AG04450 (cell line): ENCODE measurements around the gene GALNT7. TPM values are rescaled to one million over a fixed set of nuclear protein-coding genes. Genes with fewer than 3 reads are reported as not detected.
A peak's percentile ranks its signal among the peaks of the same experiment; 100 is the strongest.

Experiments used
- CTCF ChIA-PET: fragments of 300-600, 350-600 bp; formaldehyde crosslinking; extraction: SDS; loops from one replicate; lab custom pipeline; 2022; ENCODE audit warnings: antibody characterized with exemption, inconsistent platforms; lab: Charles Lee
- POLR2A ChIA-PET: fragments of 350-600 bp; formaldehyde crosslinking; extraction: SDS; loops from one replicate; lab custom pipeline; 2021; ENCODE audit warnings: antibody characterized with exemption, inconsistent platforms; lab: Yijun Ruan, JAX
- DNase-seq: peaks from one replicate; pipeline ENCODE4 v3.0.0-alpha.2; 2011; ENCODE audit warnings: low read depth, low spot score
- H3K27ac ChIP-seq: one replicate; pipeline ENCODE4 v1.5.1; 2012; ENCODE audit warnings: low read depth, low read length, control low read depth
- H3K27me3 ChIP-seq: one replicate; pipeline ENCODE4 v1.6.0; 2012; ENCODE audit warnings: low read length; ENCODE audit not compliant: control insufficient read depth, insufficient read depth
- H3K4me3 ChIP-seq: 2 replicates; pipeline ENCODE4 v1.5.1; 2011; ENCODE audit warnings: mild to moderate bottlenecking, low read depth, low read length, control low read depth
- H3K9me3 ChIP-seq: 2 replicates; pipeline ENCODE4 v1.5.1; 2012; ENCODE audit warnings: low read length; ENCODE audit not compliant: control insufficient read depth, insufficient read depth
- polyA plus RNA-seq: library from polyadenylated mRNA; depleted of rRNA; stranded (reverse); fragments of >200 nt; gene quantifications from 2 replicates; pipeline ENCODE4 v1.2.3, GENCODE V29; 2011
- TF ChIP-seq, protein P1 (sequence below): IDR thresholded peaks from 2 replicates; pipeline ENCODE4 v1.5.1; 2011; ENCODE audit warnings: low read depth, low read length, control low read depth, inconsistent platforms

Gene GALNT7
- polyA plus RNA-seq, 1 experiment, result 47.6 TPM

DNA sequence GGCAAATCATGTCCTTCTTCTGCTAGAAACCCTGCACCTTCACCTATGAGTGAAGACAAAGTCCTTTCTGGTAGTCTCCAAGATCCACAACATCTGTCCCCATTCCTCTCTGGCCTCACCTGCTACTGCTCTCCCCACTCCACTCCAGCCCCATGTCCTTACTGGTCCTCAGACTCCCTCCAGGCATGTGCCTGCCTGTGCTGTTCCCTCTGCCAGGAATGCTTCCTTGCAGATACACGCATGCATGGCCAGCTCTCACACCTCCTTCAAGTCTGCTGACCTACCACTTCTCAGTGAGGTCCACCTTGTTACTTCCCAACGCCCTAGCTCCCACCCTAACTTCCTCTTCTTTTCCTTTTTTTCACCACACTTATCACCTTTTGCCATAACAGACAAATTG is 147.4 kb downstream of the GALNT7 start:
- no peaks in the 10 kb centered on the region for H3K9me3 ChIP-seq
- ChIA-PET POLR2A (no interaction called here), CTCF (interaction anchor here (0.6 to 1.0 kb wide), 3 partner anchors 8 to 75 kb away, joined by 3 to 5 read pairs (median 4); no protein-coding TSS in a partner anchor)
- DNase-seq, result no peak
- H3K4me3 ChIP-seq, result no peak overlapping the region
- H3K27ac ChIP-seq, result no peak overlapping the region
- H3K27me3 ChIP-seq, result no peaks in the 10 kb centered on the region
- TF ChIP-seq, protein P1, sequence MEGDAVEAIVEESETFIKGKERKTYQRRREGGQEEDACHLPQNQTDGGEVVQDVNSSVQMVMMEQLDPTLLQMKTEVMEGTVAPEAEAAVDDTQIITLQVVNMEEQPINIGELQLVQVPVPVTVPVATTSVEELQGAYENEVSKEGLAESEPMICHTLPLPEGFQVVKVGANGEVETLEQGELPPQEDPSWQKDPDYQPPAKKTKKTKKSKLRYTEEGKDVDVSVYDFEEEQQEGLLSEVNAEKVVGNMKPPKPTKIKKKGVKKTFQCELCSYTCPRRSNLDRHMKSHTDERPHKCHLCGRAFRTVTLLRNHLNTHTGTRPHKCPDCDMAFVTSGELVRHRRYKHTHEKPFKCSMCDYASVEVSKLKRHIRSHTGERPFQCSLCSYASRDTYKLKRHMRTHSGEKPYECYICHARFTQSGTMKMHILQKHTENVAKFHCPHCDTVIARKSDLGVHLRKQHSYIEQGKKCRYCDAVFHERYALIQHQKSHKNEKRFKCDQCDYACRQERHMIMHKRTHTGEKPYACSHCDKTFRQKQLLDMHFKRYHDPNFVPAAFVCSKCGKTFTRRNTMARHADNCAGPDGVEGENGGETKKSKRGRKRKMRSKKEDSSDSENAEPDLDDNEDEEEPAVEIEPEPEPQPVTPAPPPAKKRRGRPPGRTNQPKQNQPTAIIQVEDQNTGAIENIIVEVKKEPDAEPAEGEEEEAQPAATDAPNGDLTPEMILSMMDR, result no peak

GRCh38 chr4:173317004-173317403 is 148.4 kb downstream of the GALNT7 start:
- DNase-seq, result no peak
- TF ChIP-seq, protein P1, result peak; percentile 29
- no peaks in the 10 kb centered on the region for H3K27me3 ChIP-seq
- H3K9me3 ChIP-seq, result no peaks in the 10 kb centered on the region
- POLR2A ChIA-PET, result interaction anchor here (0.5 kb wide), 1 partner anchor 28 kb away, joined by 3 read pairs; no protein-coding TSS in a partner anchor
- no peak overlapping the region for H3K4me3 ChIP-seq
- CTCF ChIA-PET, result interaction anchor here (4.4 kb wide), 1 partner anchor 15 kb away, joined by 26 read pairs; no protein-coding TSS in a partner anchor
- H3K27ac ChIP-seq, result no peak overlapping the region

DNA sequence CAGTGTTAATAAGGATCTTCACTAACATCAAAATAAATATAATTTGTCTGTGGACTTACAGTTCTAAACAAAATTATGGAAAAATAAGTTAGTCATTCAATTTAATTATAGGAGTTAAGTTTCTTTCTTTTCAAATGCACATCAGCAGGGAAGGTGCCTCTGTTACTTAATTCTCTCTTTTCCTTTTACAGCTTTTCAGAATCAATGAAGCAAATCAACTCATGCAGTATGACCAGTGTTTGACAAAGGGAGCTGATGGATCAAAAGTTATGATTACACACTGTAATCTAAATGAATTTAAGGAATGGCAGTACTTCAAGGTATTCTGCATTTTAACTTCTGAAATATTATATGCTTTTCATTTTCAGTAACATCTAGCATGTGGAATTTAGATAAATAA is 149.6 kb downstream of the GALNT7 start:
- TF ChIP-seq, protein P1, result no peak
- H3K27ac ChIP-seq, result no peak overlapping the region
- ChIA-PET CTCF (interaction anchor here (0.9 to 6.7 kb wide), 17 partner anchors 8 to 305 kb away, joined by 3 to 248 read pairs (median 6); no protein-coding TSS in a partner anchor), POLR2A (no interaction called here)
- no peak overlapping the region for H3K4me3 ChIP-seq
- no peak for DNase-seq
- no peaks in the 10 kb centered on the region for H3K9me3 ChIP-seq
- no peaks in the 10 kb centered on the region for H3K27me3 ChIP-seq

GRCh38 chr4:173318648-173319211 is 150.1 kb downstream of the GALNT7 start:
- TF ChIP-seq, protein P1, result peak; percentile 27; the same call in 1 of the 2 replicates
- H3K27me3 ChIP-seq, result no peaks in the 10 kb centered on the region
- ChIA-PET POLR2A (interaction anchor here (0.7 to 1.1 kb wide), 2 partner anchors 16 to 625 kb away, joined by 3 to 6 read pairs; partner anchors contain the start of gene HMGB2), CTCF (interaction anchor here (0.5 to 6.7 kb wide), 45 partner anchors 9 to 316 kb away, joined by 3 to 248 read pairs (median 5); partner anchors contain the start of gene HMGB2)
- no peak for DNase-seq
- no peak overlapping the region for H3K27ac ChIP-seq
- H3K4me3 ChIP-seq, result no peak overlapping the region
- no peaks in the 10 kb centered on the region for H3K9me3 ChIP-seq

- no peak for DNase-seq
- CTCF ChIA-PET, result interaction anchor here (0.7 to 6.7 kb wide), 20 partner anchors 12 to 306 kb away, joined by 3 to 248 read pairs (median 6); no protein-coding TSS in a partner anchor
- no peaks in the 10 kb centered on the region for H3K27me3 ChIP-seq
- no peaks in the 10 kb centered on the region for H3K9me3 ChIP-seq
- H3K4me3 ChIP-seq, result no peak overlapping the region
- no peak overlapping the region for H3K27ac ChIP-seq
- TF ChIP-seq, protein P1, result no peak
- POLR2A ChIA-PET, result interaction anchor here (1.1 kb wide), 1 partner anchor 15 kb away, joined by 6 read pairs; the partner anchor contains the start of gene HMGB2
These were observed 151.1 kb downstream of the GALNT7 start for GRCh38 chr4:173319696-173320095.
